NOMO-1 treated with DMSO at 0.1 percent for 48 hours (cell line): Measurements from ENCODE around the gene EMILIN1.

ENCODE experiments used
- DNase-seq: peaks from one replicate; lab custom pipeline; 2025; ENCODE audit not compliant: unreplicated experiment; lab: John Stamatoyannopoulos, UW

The EMILIN1 gene

GRCh38 chr2:27078267-27079194, at the start of gene EMILIN1:
EMILIN1 (plus strand) TSS chr2:27078615; CDS start chr2:27079066, 451 bp downstream.
- DNase-seq, result no peak

DNA sequence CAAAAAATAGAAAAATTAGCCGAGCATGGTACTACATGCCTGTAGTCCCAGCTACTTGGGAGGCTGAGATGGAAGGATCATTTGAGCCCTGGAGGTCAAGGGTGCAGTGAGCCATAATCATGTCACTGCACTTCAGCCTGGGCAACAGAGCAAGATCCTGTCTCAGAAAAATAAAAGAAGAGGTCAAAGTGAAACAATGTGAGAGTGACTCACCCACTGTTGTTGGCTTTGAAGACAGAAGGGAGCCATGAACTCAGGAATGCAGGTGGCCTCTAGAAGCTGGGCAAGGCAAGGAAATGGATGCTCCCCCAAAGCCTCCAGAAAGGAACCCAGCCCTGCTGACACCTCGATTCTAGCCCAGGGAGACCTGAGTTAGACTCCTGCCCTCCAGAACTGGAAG, 49.4 kb upstream of the EMILIN1 start:
- no peak for DNase-seq

- peak; percentile 74 for DNase-seq
Observed at GRCh38 chr2:27032495-27033252, 45.7 kb upstream of the EMILIN1 start, which contains the start of gene TMEM214. TMEM214 (plus strand) TSS chr2:27032965; CDS start chr2:27033016, 51 bp downstream.

DNA sequence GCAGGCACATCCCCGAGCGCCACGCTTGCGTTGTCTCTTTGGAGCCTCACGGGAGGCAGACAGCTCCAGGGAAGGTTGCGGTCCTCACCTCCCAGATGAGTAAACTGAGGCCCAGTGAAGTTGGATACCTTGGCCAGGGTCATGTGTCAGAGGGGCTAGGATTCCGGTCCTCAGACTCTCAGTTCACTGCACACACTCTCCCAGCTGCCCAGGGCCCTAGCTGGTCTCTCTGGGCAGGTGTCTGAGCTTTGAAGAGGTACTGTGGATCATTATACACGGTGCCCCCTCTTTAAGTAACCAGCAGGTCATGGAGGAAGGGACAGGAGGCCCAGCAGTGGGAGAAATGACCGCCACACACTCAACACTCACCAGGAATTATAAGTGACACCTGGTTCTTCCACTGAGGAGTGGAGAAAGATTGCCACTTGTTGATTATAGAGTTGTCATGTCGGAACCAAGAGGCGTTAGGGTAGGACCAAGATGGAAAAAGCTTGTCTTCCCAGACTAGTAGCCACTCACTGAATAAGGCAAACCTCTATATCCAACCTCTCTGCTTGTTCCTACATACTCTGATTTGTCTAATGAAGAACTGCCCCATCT, 45.1 kb upstream of the EMILIN1 start:
- DNase-seq, result no peak

DNA sequence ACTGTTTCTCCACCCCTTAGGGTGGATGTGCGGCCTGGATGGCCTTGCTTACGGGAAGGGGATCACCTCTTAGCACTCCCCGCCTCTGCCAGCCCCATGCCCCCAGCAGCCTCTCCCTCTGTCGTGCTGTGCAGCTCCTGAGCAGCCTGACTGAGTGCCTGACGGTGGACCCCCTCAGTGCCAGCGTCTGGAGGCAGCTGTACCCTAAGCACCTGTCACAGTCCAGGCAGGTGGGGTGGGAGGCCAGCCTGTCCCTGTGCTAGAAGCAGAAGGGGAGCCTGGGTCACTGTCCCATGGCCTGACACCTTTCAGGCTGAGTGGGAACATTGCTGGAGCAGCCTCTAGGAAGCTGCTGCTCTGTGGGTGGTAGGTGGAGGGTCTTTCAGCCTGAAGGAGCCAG, 40.4 kb upstream of the EMILIN1 start:
- no peak for DNase-seq

GRCh38 chr2:27038631-27039339, 39.6 kb upstream of the EMILIN1 start:
- no peak for DNase-seq

GRCh38 chr2:27039426-27039825, 39.0 kb upstream of the EMILIN1 start:
- no peak for DNase-seq

- no peak for DNase-seq
Observed at GRCh38 chr2:27039871-27040270, 38.5 kb upstream of the EMILIN1 start.

DNA sequence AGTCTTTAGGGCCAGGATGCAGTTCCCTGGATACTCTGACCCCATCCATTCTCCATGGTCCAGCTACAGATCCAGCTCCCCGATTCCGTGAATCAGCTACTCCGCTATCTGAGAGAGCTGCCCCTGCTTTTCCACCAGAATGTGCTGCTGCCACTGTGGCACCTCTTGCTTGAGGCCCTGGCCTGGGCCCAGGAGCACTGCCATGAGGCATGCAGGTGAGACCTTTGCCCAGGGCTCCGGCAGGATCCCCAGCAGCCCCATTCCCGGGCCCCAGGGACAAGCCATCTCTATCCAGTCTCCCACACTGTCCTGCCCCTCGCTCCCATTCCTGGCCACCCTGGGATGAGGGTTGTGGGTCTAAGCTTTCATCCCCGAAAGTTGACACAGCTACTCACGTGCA, 38.1 kb upstream of the EMILIN1 start:
- DNase-seq, result no peak

DNA sequence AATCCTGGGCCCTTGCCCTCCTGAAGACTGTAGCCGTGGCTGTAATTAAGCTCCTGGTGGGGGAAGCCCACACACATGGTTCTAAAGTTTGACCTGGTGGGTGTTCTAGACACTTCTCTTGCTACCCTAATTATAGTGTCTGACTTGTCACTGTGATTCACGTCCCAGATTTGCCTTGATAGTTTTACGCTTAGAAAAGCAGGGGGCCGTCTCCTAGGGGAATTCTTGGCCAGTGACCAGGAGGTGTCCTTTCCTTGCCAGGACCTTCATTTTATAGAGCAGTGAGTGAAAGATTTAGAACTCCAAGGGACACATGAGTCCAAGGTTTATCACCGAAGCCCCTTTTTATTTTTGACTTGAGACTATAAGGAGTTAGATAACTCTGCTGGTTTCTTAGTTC, 36.7 kb upstream of the EMILIN1 start:
- no peak for DNase-seq

GRCh38 chr2:27042159-27042661, 36.2 kb upstream of the EMILIN1 start:
- no peak for DNase-seq

DNA sequence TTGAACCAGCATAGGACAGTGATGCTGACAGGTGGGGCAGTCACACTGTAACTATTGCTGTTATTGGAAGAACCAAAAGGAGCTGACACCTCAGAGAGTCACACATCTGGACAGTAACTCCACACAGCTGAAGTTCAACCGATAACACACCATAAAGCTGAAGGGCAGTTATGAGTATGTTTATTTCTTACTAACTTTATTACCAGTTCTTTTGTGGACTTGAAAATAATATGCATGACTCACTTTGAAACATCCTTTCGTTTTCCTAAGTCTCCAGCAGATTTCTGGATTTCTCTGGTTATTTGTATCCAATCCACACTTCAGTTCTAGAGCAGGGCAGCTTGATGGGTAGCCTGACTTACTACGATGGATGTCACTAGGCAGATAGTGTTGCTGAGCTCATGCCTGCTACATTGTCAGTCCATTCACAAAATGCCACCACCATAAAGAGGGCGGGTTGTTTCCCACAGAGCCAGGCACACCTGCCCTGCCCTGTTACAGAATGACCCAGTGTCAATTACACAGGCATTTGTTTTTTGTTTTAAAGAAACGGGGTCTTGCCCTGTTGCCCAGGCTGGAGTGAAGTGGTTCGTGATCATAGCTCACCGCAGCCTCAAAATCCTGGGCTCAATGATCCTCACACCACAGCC, 35.3 kb upstream of the EMILIN1 start:
- DNase-seq, result no peak

DNA sequence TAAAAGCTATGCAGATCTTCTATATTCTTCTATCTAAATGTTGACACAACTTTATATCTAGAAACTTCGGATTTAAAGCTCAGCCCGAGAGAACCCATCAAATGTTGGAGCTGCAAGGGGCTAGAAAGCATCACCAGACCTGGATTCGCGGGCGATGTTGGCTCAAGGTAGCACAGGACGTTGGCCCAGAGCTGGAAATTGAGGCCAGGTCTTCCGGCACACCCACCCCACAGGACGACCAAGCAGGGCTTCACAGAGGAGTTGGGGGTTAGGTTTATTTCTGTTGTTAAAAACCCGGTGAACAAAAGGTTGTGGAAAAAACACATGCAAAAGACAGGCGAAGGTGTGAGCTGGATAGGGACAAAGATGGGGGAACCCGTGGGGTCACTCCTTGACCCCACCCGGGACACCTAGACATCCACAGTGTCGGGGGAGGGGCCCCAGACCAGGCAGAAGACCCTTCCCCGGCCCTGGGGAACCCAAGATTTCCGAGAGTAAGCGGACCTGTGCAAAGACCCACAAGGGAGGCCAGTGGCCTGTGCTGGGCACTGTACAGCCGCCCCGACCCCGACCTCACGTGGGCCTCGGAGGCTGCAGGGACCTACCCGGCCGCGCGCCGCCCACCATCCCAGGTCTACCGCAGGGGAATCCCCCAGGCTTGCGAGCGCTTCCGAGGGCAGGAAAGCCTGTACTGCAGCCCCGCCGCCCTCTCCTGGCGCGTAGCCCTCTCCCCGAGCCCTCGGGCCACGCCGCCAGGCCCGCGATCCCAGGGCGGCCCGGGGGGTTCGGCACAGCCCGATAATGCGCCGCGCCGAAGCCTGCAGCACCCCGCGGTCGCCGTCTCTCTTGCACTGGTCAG, 28.8 kb upstream of the EMILIN1 start:
- DNase-seq, result no peak

GRCh38 chr2:27050281-27050995, 28.0 kb upstream of the EMILIN1 start:
- peak; percentile 95 for DNase-seq

DNA sequence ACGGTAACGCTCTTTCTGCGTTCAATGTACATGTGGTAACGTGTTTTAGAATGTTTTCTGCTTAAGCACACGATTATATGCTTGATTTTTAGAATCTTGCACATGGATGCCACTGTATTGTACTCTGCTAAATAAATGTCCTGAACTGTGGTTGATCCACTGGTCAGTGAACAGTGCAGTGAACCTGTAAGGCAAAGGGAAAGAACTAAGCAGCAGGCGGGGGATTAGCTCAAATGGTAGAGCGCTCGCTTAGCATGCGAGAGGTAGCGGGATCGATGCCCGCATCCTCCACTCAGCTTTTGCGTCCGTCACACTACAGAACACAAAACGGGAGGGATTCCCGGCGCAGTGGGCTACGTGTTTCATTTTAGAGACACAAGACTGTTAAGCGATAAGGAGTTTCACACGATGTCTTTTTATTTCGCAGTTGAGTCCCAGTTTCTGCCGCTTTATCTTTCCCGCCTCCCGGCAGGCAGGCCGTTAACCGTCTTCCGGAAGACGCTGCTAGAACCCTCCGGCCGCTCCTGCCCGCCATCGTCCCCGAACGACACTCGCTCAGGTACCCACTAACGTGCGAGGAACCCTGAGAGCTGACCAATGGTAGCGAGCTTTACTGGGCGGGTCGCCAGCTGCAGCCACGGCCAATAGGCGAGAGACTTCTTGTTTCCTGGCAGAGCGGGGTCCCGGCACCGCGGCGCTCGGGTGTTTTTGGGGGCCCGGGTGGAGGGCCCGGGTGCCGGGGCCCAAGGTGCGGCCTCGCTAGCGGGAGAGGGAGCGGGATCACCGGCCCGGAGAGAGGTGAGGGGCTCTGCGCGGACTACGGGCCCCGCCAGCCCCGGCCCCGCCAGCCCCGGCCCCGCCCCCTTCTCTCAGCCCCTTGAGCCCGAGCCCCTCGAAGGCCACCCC, 27.2 kb upstream of the EMILIN1 start, which contains the start of gene AGBL5:
Gene AGBL5 (plus strand): TSS at position 673 of the 906 bp plus-strand sequence. CDS start 1,291 bp downstream, outside the sequence.
- peak; percentile 92 for DNase-seq

DNA sequence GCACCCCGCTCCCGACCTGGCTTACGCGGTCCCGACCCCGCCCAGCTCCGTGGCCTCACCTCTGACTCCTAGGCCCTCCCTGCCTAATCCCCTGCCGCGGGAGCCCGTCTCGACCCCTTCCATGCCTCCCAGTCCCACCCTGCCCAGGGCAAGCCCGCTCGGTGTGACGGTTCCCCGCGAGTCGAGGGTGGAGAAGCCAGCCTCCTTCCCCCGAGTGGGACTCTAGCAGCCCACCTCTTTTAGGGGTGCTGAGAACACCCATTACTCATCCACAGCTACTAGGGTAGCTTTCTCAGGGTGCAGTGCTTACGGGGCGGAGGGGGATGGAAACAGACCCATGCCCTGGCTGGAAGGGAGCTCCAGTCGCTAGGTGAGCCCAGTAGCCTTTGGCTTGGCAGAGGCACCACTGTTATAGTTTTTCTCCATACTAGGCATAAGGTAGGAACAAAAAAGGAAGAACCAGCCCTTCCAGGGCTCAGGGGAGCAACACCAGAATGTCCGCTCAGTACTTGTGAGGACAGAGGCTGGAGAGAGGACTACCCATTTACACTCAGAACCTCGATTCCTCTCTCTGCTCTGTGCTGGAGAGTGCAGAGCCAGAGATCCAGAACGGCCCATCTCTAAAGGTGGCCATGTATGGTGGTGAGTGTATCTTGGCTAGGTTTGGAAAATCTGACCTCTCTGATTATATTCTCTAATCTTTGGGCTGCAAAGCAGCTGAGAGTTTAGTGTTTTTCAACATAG, 26.3 kb upstream of the EMILIN1 start:
- no peak for DNase-seq

DNA sequence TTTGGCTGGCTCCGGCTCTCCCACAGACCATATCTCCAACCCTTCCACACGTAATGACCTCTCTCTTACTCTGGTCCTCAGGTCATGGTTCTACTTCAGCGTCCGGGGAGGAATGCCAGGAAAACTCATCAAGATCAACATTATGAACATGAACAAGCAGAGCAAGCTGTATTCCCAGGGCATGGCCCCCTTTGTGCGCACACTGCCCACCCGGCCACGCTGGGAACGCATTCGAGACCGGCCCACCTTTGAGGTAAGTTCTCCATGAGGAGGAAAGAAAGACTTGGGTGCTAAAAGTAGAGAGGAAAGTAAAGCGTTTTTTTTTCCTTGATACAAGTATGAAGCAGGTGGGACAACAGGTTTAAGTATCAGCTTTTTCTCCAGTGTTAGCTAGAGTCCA, 25.1 kb upstream of the EMILIN1 start:
- DNase-seq, result no peak
